Right atrium auricular region (tissue), 2 donors: Measurements from ENCODE around the gene DMXL1. TPM values are rescaled to one million over a fixed set of nuclear protein-coding genes. Genes with fewer than 3 reads are reported as not detected.
"Not testable (repeated sequence)": the region's sequence is repeated elsewhere in the genome, so short reads cannot be mapped to it uniquely, and the experiment has no call there.

Experiments
- DNase-seq: peaks from one replicate; pipeline ENCODE4 v3.0.0-alpha.2; 2019; ENCODE audit warnings: low spot score
- H3K27ac ChIP-seq, 2 donors: fragments of 200-600 bp; sonication (generic); 1 replicate in 1 of 2; 2 replicates in 1 of 2; pipeline ENCODE4 v1.5.1; 2016 to 2019
- H3K27me3 ChIP-seq, 2 donors: fragments of 200-600 bp; sonication (generic); one replicate each; pipeline versions ENCODE4 v1.5.1 to v1.6.0; 2017 to 2019
- H3K36me3 ChIP-seq: fragments of 200-600 bp; sonication (generic); one replicate; pipeline ENCODE4 v1.5.1; 2016
- H3K4me1 ChIP-seq, 2 donors: fragments of 200-600 bp; sonication (generic); one replicate each; pipeline versions ENCODE4 v1.5.1 to v1.6.0; 2017 to 2019
- H3K4me3 ChIP-seq, 2 donors: fragments of 200-600 bp; sonication (generic); 1 replicate in 1 of 2; 2 replicates in 1 of 2; pipeline ENCODE4 v1.5.1; 2017 to 2019; ENCODE audit warnings: mild to moderate bottlenecking in 1 of 2, moderate library complexity in 1 of 2
- H3K9me3 ChIP-seq, 2 donors: fragments of 200-600 bp; sonication (generic); one replicate each; pipeline ENCODE4 v1.5.1; 2019
- CTCF ChIP-seq, 2 donors: fragments of 200-600 bp; sonication (generic); IDR thresholded peaks; one replicate each; pipeline ENCODE4 v1.5.1; 2019; ENCODE audit warnings: antibody characterized with exemption in 2 of 2
- total RNA-seq, 2 donors: library from RNA; depleted of rRNA; stranded (reverse); fragments of >200 nt; gene quantifications; one replicate each; pipeline ENCODE4 v1.1.0, GENCODE V29; 2016

DMXL1 gene
- total RNA-seq, 2 donors from 2014 or later: 29.4 to 40.5 TPM

GRCh38 chr5:119220576-119221197 is 149.8 kb downstream of the DMXL1 start:
- Histone ChIP-seq H3K4me1 (no peaks in the 10 kb centered on the region), H3K4me3 (no peak overlapping the region), H3K9me3 (no peaks in the 10 kb centered on the region), H3K27ac (no peak overlapping the region), H3K27me3 (no peaks in the 10 kb centered on the region), H3K36me3 (peaks cover 12% of the 10 kb centered on the region)
- no peak for DNase-seq
- no peak for TF ChIP-seq CTCF (IDR thresholded peaks at IDR 0.05)

- peaks cover 12% of the 10 kb centered on the region for H3K36me3 ChIP-seq
Observed at GRCh38 chr5:119221330-119221729, 150.4 kb downstream of the DMXL1 start.

GRCh38 chr5:119229950-119230349 is 159.1 kb downstream of the DMXL1 start:
- Histone ChIP-seq H3K36me3 (peaks cover 9% of the 10 kb centered on the region), H3K4me3 (no peak overlapping the region), H3K4me1 (no peaks in the 10 kb centered on the region), H3K27me3 (no peaks in the 10 kb centered on the region), H3K9me3 (no peaks in the 10 kb centered on the region), H3K27ac (no peak overlapping the region)
- DNase-seq: no peak
- no peak for TF ChIP-seq CTCF (IDR thresholded peaks at IDR 0.05)

More at GRCh38 chr5:119221330-119221729, 150.4 kb downstream of the DMXL1 start:
- no peak for DNase-seq
- no peaks in the 10 kb centered on the region for H3K27me3 ChIP-seq
- TF ChIP-seq CTCF (IDR thresholded peaks at IDR 0.05): no peak
- no peak overlapping the region for H3K4me3 ChIP-seq
- no peak overlapping the region for H3K27ac ChIP-seq
- H3K4me1 ChIP-seq: no peaks in the 10 kb centered on the region
- no peaks in the 10 kb centered on the region for H3K9me3 ChIP-seq

GRCh38 chr5:119238265-119239118 is 167.6 kb downstream of the DMXL1 start:
- Histone ChIP-seq H3K4me3 (no peak overlapping the region), H3K36me3 (peaks cover 10% of the 10 kb centered on the region), H3K9me3 (no peaks in the 10 kb centered on the region), H3K27ac (no peak overlapping the region), H3K27me3 (no peaks in the 10 kb centered on the region), H3K4me1 (no peaks in the 10 kb centered on the region)
- TF ChIP-seq CTCF (IDR thresholded peaks at IDR 0.05): no peak
- no peak for DNase-seq

- no peak for TF ChIP-seq CTCF (IDR thresholded peaks at IDR 0.05)
- no peak for DNase-seq
- no peak overlapping the region for H3K4me3 ChIP-seq
- H3K9me3 ChIP-seq: no peaks in the 10 kb centered on the region
- no peaks in the 10 kb centered on the region for H3K4me1 ChIP-seq
- H3K27me3 ChIP-seq: no peaks in the 10 kb centered on the region
- H3K27ac ChIP-seq: no peak overlapping the region
- peaks cover 14% of the 10 kb centered on the region for H3K36me3 ChIP-seq
Observed at GRCh38 chr5:119239119-119239417, 168.2 kb downstream of the DMXL1 start.

- not testable (repeated sequence) for H3K27ac ChIP-seq, DNase-seq, H3K4me1 ChIP-seq, H3K27me3 ChIP-seq, H3K9me3 ChIP-seq, H3K4me3 ChIP-seq, H3K36me3 ChIP-seq
Observed at GRCh38 chr5:119239826-119240225, 168.9 kb downstream of the DMXL1 start.
